Measurements from ENCODE around the gene NAT16. TPM values are rescaled to one million over a fixed set of nuclear protein-coding genes. Genes with fewer than 3 reads are reported as not detected.

NAT16 gene
- total and polyA plus RNA-seq, 2 of the 13 experiments (the other 11 are each of a cell fraction or from before 2014, with no cell fraction given): 0.04 TPM; not detected in 1

- TF ChIP-seq MTF2 (CRISPR knock-in tag; IDR thresholded peaks at IDR 0.05; ENCODE audit: borderline replicate concordance) (no peak), ZNF3 (CRISPR knock-in tag; IDR thresholded peaks at IDR 0.05) (no peak), KAT2B (IDR thresholded peaks at IDR 0.05; ENCODE audit: borderline replicate concordance, low read depth, low read length) (no peak), GPN1 (CRISPR knock-in tag; IDR thresholded peaks at IDR 0.05; ENCODE audit: borderline replicate concordance) (no peak), TEF (CRISPR knock-in tag; IDR thresholded peaks at IDR 0.05) (no peak), ZUFSP (CRISPR knock-in tag; IDR thresholded peaks at IDR 0.05; ENCODE audit: borderline replicate concordance) (no peak), CHD2 (IDR thresholded peaks at IDR 0.05; ENCODE audit: low read depth, low read length) (no peak), MIER3 (CRISPR knock-in tag; IDR thresholded peaks at IDR 0.05; ENCODE audit: borderline replicate concordance) (no peak), ZNF275 (CRISPR knock-in tag; IDR thresholded peaks at IDR 0.05; ENCODE audit: borderline replicate concordance) (0 out of 2 replicates have a peak, but pooled peaks have one; percentile 35), POLR2A (IDR thresholded peaks at IDR 0.05; ENCODE audit: insufficient read depth in 1 of 2, low read depth in 2 of 2, low read length in 2 of 2) (peak in 1 of 2 experiments; percentile 89; a peak in 2 of 4 replicates), CTCF (CRISPR knock-in tag; IDR thresholded peaks at IDR 0.05) (no peak), ZNF160 (CRISPR knock-in tag; IDR thresholded peaks at IDR 0.05) (peak; percentile 19; the same call in 1 of the 2 replicates), NFE2L1 (CRISPR knock-in tag; IDR thresholded peaks at IDR 0.05; ENCODE audit: borderline replicate concordance) (no peak), ZBED4 (CRISPR knock-in tag; IDR thresholded peaks at IDR 0.05; ENCODE audit: borderline replicate concordance) (no peak), ZNF546 (CRISPR knock-in tag; conservative IDR thresholded peaks at IDR 0.05) (no peak), NONO (IDR thresholded peaks at IDR 0.05) (no peak), NONO (CRISPR knock-in tag; conservative IDR thresholded peaks at IDR 0.05) (0 out of 2 replicates have a peak, but pooled peaks have one; percentile 33), ZKSCAN5 (CRISPR knock-in tag; IDR thresholded peaks at IDR 0.05) (no peak)
These were observed 46.3 kb downstream of the NAT16 start (continued) for GRCh38 chr7:101133621-101134398.
